HCT116 (cell line): Measurements from ENCODE around the gene UMODL1. TPM values are rescaled to one million over a fixed set of nuclear protein-coding genes. Genes with fewer than 3 reads are reported as not detected.

ENCODE experiments used
- ATAC-seq: fragments of 200-7000 bp; cut with Tn5 transposase; 2 replicates; pipeline ENCODE4 v1.9.1; 2020; ENCODE audit warnings: mild to moderate bottlenecking, moderate library complexity
- BruUV-seq: library from RNA; stranded (reverse); fragments of 400-500 nt; replicated peaks from 2 replicates; lab custom pipeline; 2021; lab: Mats Ljungman, UMichigan
- CTCF ChIA-PET: fragments of 300-600 bp; sonication (Branson Sonifier 250); formaldehyde crosslinking; loops from one replicate; lab custom pipeline; 2021; ENCODE audit warnings: antibody characterized with exemption; lab: Charles Lee
- POLR2A ChIA-PET: fragments of 300-600, 350-600 bp; sonication (Branson Sonifier 250); formaldehyde crosslinking; loops from one replicate; lab custom pipeline; 2021; ENCODE audit warnings: antibody characterized with exemption; lab: Charles Lee
- RAD21 ChIA-PET, 2 experiments: fragments of 300-600 bp; sonication (Branson Sonifier 250); formaldehyde crosslinking; loops; one replicate each; lab custom pipeline; 2023; ENCODE audit warnings: low total read pairs in 2 of 2; ENCODE audit not compliant: uncharacterized antibody in 2 of 2, unreplicated experiment in 2 of 2, low non-redundant PET in 1 of 2; lab: Charles Lee
- DNase-seq: peaks from one replicate; pipeline ENCODE4 v3.0.0-alpha.2; 2010; ENCODE audit warnings: low read depth, low spot score
- H2AFZ ChIP-seq: fragments of 200-600 bp; shearing (Covaris generic), sonication (generic); 2 replicates; pipeline ENCODE4 v1.6.1; 2017; ENCODE audit warnings: low read depth, mixed run types, mixed read lengths, antibody characterized with exemption, low read length; ENCODE audit not compliant: poor library complexity, severe bottlenecking
- H3K27ac ChIP-seq: 2 replicates; pipeline ENCODE4 v1.5.1; 2012; ENCODE audit warnings: low read depth, low read length
- H3K27me3 ChIP-seq: fragments of 200-600 bp; sonication (generic); 2 replicates; pipeline ENCODE4 v1.6.1; 2016; ENCODE audit warnings: mixed run types, low read length, mixed read lengths; ENCODE audit not compliant: insufficient read depth
- H3K36me3 ChIP-seq, 2 experiments: fragments of 200-500 bp in 1 of 2; fragments of 200-600 bp in 1 of 2; sonication (Bioruptor generic) in 1 of 2; sonication (generic) in 1 of 2; 2 replicates each; pipeline versions ENCODE4 v1.5.1 to v1.6.1; 2014 to 2016; ENCODE audit warnings: low read length in 2 of 2, inconsistent platforms in 1 of 2, mixed read lengths in 1 of 2, mixed run types in 1 of 2; ENCODE audit not compliant: insufficient read depth in 2 of 2, control insufficient read depth in 1 of 2
- H3K4me1 ChIP-seq, 2 experiments: fragments of 200-600 bp in 1 of 2; sonication (generic) in 1 of 2; 2 replicates each; pipeline versions ENCODE4 v1.5.1 to v1.6.1; 2012 to 2017; ENCODE audit warnings: low read length in 2 of 2, inconsistent platforms in 1 of 2, mild to moderate bottlenecking in 1 of 2, mixed read lengths in 1 of 2, mixed run types in 1 of 2, moderate library complexity in 1 of 2; ENCODE audit not compliant: insufficient read depth in 2 of 2, control insufficient read depth in 1 of 2
- H3K4me2 ChIP-seq: fragments of 200-600 bp; sonication (generic); 2 replicates; pipeline ENCODE4 v1.6.1; 2017; ENCODE audit warnings: mixed run types, low read length, mixed read lengths
- H3K4me3 ChIP-seq, 2 experiments: fragments of 200-600 bp in 1 of 2; sonication (generic) in 1 of 2; replicated peaks in 1 of 2; 2 replicates each; pipeline ENCODE4 v1.5.1; 2011 to 2016; ENCODE audit warnings: low read length in 2 of 2, control low read depth in 1 of 2, low read depth in 1 of 2, mild to moderate bottlenecking in 1 of 2, mixed read lengths in 1 of 2, mixed run types in 1 of 2
- H3K79me2 ChIP-seq: fragments of 200-600 bp; sonication (generic); 2 replicates; pipeline ENCODE4 v1.6.1; 2017; ENCODE audit warnings: mild to moderate bottlenecking, mixed run types, low read length, moderate library complexity, mixed read lengths; ENCODE audit not compliant: insufficient read depth
- H3K9ac ChIP-seq: fragments of 200-600 bp; sonication (generic); 2 replicates; pipeline ENCODE4 v1.6.1; 2016; ENCODE audit warnings: low read length, mixed read lengths
- H3K9me2 ChIP-seq: fragments of 200-600 bp; sonication (generic), shearing (Covaris generic); 2 replicates; pipeline ENCODE4 v1.6.1; 2017; ENCODE audit warnings: mixed run types, mild to moderate bottlenecking, moderate library complexity; ENCODE audit not compliant: insufficient read depth
- H3K9me3 ChIP-seq, 2 experiments: fragments of 200-500 bp in 1 of 2; fragments of 200-600 bp in 1 of 2; sonication (Bioruptor generic) in 1 of 2; sonication (generic) in 1 of 2; 2 replicates each; pipeline ENCODE4 v1.6.1; 2014 to 2017; ENCODE audit warnings: low read length in 2 of 2, mixed read lengths in 2 of 2, inconsistent platforms in 1 of 2, low read depth in 1 of 2, mild to moderate bottlenecking in 1 of 2, mixed run types in 1 of 2, moderate library complexity in 1 of 2; ENCODE audit not compliant: control insufficient read depth in 1 of 2, insufficient read depth in 1 of 2
- H4K20me1 ChIP-seq: fragments of 200-600 bp; sonication (generic), shearing (Covaris generic); 2 replicates; pipeline ENCODE4 v1.6.1; 2017; ENCODE audit warnings: mixed run types, mild to moderate bottlenecking, moderate library complexity; ENCODE audit not compliant: insufficient read depth
- CEBPB ChIP-seq: IDR thresholded peaks from 2 replicates; pipeline ENCODE4 v1.6.1; 2012; ENCODE audit warnings: low read depth
- ELF1 ChIP-seq: IDR thresholded peaks from 2 replicates; pipeline ENCODE4 v1.6.1; 2012; ENCODE audit warnings: low read depth, borderline replicate concordance
- EZH2 ChIP-seq: fragments of 200-600 bp; sonication (generic); IDR thresholded peaks from 2 replicates; pipeline ENCODE4 v1.6.1; 2017; ENCODE audit warnings: antibody characterized with exemption, mixed run types
- RAD21 ChIP-seq: IDR thresholded peaks from 2 replicates; pipeline ENCODE4 v1.6.1; 2012; ENCODE audit warnings: low read depth, mild to moderate bottlenecking
- intact Hi-C: fragments of 100-400 bp; cut with micrococcal nuclease; formaldehyde crosslinking; loops from 2 replicates; pipeline ENCODE4 v1.10.0; 2022
- total RNA-seq: library from RNA; stranded (reverse); gene quantifications from one replicate; pipeline ENCODE4 v1.2.1, GENCODE V29; 2021; ENCODE audit not compliant: unreplicated experiment
- TF ChIP-seq, protein P1 (sequence below): IDR thresholded peaks from 2 replicates; pipeline ENCODE4 v1.6.1; 2012; ENCODE audit warnings: low read depth
- TF ChIP-seq, protein P2 (sequence below), 3 experiments: fragments of 200-600 bp in 1 of 3; sonication (generic) in 1 of 3; IDR thresholded peaks in 2 of 3; conservative IDR thresholded peaks in 1 of 3; 2 replicates each; pipeline ENCODE4 v1.5.1; 2012 to 2017; ENCODE audit warnings: low read depth in 2 of 3, low read length in 2 of 3, antibody characterized with exemption in 1 of 3, borderline replicate concordance in 1 of 3, control low read depth in 1 of 3, mild to moderate bottlenecking in 1 of 3, mixed read lengths in 1 of 3, mixed run types in 1 of 3, moderate library complexity in 1 of 3; ENCODE audit not compliant: insufficient read depth in 1 of 3

Gene UMODL1
- total RNA-seq, 1 experiment from 2014 or later: not detected

DNA sequence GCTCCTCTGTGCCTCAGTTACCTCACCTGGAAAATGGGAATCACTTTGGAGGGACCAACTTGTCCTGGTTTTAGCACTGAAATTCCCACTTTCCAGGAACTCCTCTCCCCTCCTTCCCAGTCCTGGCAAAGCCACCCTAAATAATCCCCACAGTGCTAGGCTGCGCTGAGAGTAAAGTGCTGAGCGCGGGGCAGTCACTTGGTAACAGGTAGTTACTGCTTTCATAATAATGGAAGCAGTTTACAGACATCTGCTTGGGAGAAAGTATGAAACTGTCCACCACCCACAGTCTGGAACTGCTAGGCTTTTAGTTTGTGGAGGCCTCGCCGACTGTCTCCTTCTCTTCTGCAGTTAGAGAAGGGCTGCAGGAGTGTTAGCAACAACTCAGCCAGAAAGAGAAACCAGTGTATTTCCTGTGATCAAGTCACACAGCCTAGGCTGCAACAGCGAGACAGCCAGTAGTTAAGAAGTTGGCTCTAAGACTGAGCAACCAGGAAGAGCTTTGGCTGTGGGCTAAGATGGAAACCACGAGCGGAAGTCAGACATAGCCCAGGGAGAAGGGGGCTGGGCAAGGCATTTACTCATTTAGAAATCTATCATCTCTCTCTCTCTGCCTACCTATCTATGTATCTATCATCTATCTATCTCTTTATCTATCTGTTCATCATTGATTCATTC lies 117.0 kb downstream of the UMODL1 start:
- no peak overlapping the region for H3K4me3 ChIP-seq
- H2AFZ ChIP-seq: no peak overlapping the region
- DNase-seq (no peak), ATAC-seq (no peak)
- BruUV-seq: no TSS peak
- no peak overlapping the region for H3K4me2 ChIP-seq
- intact Hi-C loops: no loop called here
- H3K79me2 ChIP-seq: no peaks in the 10 kb centered on the region
- no peaks in the 10 kb centered on the region for H3K36me3 ChIP-seq
- no peaks in the 10 kb centered on the region for H3K27me3 ChIP-seq
- ChIA-PET RAD21 (no interaction called here), POLR2A (no interaction called here), CTCF (no interaction called here)
- no peaks in the 10 kb centered on the region for H3K4me1 ChIP-seq
- no peaks in the 10 kb centered on the region for H3K9me3 ChIP-seq
- no peaks in the 10 kb centered on the region for H3K9me2 ChIP-seq
- H4K20me1 ChIP-seq: no peaks in the 10 kb centered on the region
- H3K9ac ChIP-seq: no peak overlapping the region
- TF ChIP-seq RAD21: no peak
- TF ChIP-seq EZH2: no peak
- TF ChIP-seq, protein P1, sequence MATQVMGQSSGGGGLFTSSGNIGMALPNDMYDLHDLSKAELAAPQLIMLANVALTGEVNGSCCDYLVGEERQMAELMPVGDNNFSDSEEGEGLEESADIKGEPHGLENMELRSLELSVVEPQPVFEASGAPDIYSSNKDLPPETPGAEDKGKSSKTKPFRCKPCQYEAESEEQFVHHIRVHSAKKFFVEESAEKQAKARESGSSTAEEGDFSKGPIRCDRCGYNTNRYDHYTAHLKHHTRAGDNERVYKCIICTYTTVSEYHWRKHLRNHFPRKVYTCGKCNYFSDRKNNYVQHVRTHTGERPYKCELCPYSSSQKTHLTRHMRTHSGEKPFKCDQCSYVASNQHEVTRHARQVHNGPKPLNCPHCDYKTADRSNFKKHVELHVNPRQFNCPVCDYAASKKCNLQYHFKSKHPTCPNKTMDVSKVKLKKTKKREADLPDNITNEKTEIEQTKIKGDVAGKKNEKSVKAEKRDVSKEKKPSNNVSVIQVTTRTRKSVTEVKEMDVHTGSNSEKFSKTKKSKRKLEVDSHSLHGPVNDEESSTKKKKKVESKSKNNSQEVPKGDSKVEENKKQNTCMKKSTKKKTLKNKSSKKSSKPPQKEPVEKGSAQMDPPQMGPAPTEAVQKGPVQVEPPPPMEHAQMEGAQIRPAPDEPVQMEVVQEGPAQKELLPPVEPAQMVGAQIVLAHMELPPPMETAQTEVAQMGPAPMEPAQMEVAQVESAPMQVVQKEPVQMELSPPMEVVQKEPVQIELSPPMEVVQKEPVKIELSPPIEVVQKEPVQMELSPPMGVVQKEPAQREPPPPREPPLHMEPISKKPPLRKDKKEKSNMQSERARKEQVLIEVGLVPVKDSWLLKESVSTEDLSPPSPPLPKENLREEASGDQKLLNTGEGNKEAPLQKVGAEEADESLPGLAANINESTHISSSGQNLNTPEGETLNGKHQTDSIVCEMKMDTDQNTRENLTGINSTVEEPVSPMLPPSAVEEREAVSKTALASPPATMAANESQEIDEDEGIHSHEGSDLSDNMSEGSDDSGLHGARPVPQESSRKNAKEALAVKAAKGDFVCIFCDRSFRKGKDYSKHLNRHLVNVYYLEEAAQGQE: no peak
- TF ChIP-seq, protein P2, sequence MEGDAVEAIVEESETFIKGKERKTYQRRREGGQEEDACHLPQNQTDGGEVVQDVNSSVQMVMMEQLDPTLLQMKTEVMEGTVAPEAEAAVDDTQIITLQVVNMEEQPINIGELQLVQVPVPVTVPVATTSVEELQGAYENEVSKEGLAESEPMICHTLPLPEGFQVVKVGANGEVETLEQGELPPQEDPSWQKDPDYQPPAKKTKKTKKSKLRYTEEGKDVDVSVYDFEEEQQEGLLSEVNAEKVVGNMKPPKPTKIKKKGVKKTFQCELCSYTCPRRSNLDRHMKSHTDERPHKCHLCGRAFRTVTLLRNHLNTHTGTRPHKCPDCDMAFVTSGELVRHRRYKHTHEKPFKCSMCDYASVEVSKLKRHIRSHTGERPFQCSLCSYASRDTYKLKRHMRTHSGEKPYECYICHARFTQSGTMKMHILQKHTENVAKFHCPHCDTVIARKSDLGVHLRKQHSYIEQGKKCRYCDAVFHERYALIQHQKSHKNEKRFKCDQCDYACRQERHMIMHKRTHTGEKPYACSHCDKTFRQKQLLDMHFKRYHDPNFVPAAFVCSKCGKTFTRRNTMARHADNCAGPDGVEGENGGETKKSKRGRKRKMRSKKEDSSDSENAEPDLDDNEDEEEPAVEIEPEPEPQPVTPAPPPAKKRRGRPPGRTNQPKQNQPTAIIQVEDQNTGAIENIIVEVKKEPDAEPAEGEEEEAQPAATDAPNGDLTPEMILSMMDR (IDR thresholded peaks at IDR 0.05 in 2 of 3, conservative IDR thresholded peaks at IDR 0.05 in 1 of 3; ENCODE audit: borderline replicate concordance in 1 of 3, insufficient read depth in 1 of 3, low read depth in 2 of 3, low read length in 2 of 3): no peak
- TF ChIP-seq ELF1: no peak
- no peak for TF ChIP-seq CEBPB
- H3K27ac ChIP-seq: no peak overlapping the region
